ENCODE measurements around the gene MYO1E. TPM values are rescaled to one million over a fixed set of nuclear protein-coding genes. Genes with fewer than 3 reads are reported as not detected.
"Not testable (repeated sequence)": the region's sequence is repeated elsewhere in the genome, so short reads cannot be mapped to it uniquely, and the experiment has no call there.

The MYO1E gene
- total and polyA plus RNA-seq, 7 donors = 20.6 to 92.2 (median 32.1) TPM

- no peak overlapping the region for H3K4me3 ChIP-seq
- H3K27ac ChIP-seq = no peak overlapping the region
- H3K9me3 ChIP-seq = peaks cover 0 to 2% (median 0%) of the 10 kb centered on the region in 4 donors
- H3K4me1 ChIP-seq = no peaks in the 10 kb centered on the region
- no peak for DNase-seq
- no peaks in the 10 kb centered on the region for H3K27me3 ChIP-seq
- TF ChIP-seq, protein P1, sequence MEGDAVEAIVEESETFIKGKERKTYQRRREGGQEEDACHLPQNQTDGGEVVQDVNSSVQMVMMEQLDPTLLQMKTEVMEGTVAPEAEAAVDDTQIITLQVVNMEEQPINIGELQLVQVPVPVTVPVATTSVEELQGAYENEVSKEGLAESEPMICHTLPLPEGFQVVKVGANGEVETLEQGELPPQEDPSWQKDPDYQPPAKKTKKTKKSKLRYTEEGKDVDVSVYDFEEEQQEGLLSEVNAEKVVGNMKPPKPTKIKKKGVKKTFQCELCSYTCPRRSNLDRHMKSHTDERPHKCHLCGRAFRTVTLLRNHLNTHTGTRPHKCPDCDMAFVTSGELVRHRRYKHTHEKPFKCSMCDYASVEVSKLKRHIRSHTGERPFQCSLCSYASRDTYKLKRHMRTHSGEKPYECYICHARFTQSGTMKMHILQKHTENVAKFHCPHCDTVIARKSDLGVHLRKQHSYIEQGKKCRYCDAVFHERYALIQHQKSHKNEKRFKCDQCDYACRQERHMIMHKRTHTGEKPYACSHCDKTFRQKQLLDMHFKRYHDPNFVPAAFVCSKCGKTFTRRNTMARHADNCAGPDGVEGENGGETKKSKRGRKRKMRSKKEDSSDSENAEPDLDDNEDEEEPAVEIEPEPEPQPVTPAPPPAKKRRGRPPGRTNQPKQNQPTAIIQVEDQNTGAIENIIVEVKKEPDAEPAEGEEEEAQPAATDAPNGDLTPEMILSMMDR (IDR thresholded peaks at IDR 0.05) = no peak
- TF ChIP-seq EP300 (IDR thresholded peaks at IDR 0.05) (no peak), POLR2A (IDR thresholded peaks at IDR 0.05) (no peak), POLR2AphosphoS5 (IDR thresholded peaks at IDR 0.05) (no peak)
- intact Hi-C loops (cut with DNase I) = no loop called here
- peaks cover 7 to 24% (median 12%) of the 10 kb centered on the region in 4 donors for H3K36me3 ChIP-seq
- WGBS, 2 donors = 90 to 94% methylated on average over 16 of the region's 16 CpGs
These were observed 241.2 kb downstream of the MYO1E start for GRCh38 chr15:59131456-59131855.

GRCh38 chr15:59127255-59127654 is 245.4 kb downstream of the MYO1E start:
- H3K4me3 ChIP-seq; H3K27me3 ChIP-seq; H3K4me1 ChIP-seq; intact Hi-C loops (cut with DNase I); DNase-seq; H3K36me3 ChIP-seq; H3K27ac ChIP-seq; H3K9me3 ChIP-seq: not testable (repeated sequence)
- WGBS, 2 donors = 67 to 88% methylated on average over 1 of the region's 1 CpG

GRCh38 chr15:59125683-59126082 is 247.0 kb downstream of the MYO1E start:
- H3K4me3 ChIP-seq; H3K27ac ChIP-seq; DNase-seq; intact Hi-C loops (cut with DNase I); H3K9me3 ChIP-seq; H3K36me3 ChIP-seq; H3K27me3 ChIP-seq; H3K4me1 ChIP-seq: not testable (repeated sequence)
- 96 to 98% methylated on average over 4 of the region's 4 CpGs for WGBS, 2 donors

GRCh38 chr15:59124261-59124660 is 248.4 kb downstream of the MYO1E start:
- H3K4me3 ChIP-seq = no peak overlapping the region
- H3K9me3 ChIP-seq = peaks cover 0 to 2% (median 0%) of the 10 kb centered on the region in 4 donors
- no peaks in the 10 kb centered on the region for H3K36me3 ChIP-seq
- H3K27ac ChIP-seq = no peak overlapping the region
- intact Hi-C loops (cut with DNase I) = no loop called here
- H3K27me3 ChIP-seq = no peaks in the 10 kb centered on the region
- DNase-seq = no peak
- 23 to 74% methylated on average over 2 of the region's 2 CpGs for WGBS, 2 donors
- TF ChIP-seq, protein P1 (IDR thresholded peaks at IDR 0.05) = no peak
- TF ChIP-seq EP300 (IDR thresholded peaks at IDR 0.05) = no peak
- no peak for TF ChIP-seq POLR2AphosphoS5 (IDR thresholded peaks at IDR 0.05)
- no peak for TF ChIP-seq POLR2A (IDR thresholded peaks at IDR 0.05)
- H3K4me1 ChIP-seq = no peaks in the 10 kb centered on the region

DNA sequence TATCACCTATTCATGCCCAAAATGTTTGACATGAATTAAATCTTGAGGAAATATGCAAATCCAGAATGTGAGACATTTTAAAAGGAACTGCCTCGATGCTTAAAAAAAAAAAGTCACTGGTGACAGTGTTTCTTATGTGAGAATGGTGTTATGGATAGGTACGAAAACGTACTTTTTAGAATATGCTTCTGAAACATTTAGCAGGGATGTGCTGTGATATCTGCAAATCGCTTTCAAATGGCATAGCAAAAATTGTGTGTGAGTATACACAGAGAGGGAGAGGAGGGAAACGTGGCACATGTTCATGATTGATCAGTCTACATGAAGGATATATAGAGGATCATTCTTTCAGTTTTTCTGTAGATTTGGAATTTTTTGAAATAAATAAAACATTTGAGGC is 251.7 kb downstream of the MYO1E start:
- Histone ChIP-seq H3K27me3 (no peaks in the 10 kb centered on the region), H3K4me1 (no peaks in the 10 kb centered on the region), H3K36me3 (no peaks in the 10 kb centered on the region), H3K27ac (no peak overlapping the region), H3K9me3 (no peaks in the 10 kb centered on the region), H3K4me3 (no peak overlapping the region)
- no peak for DNase-seq
- WGBS, 2 donors = 95 to 96% methylated on average over 5 of the region's 5 CpGs
- TF ChIP-seq, protein P1 (IDR thresholded peaks at IDR 0.05) = no peak
- intact Hi-C loops (cut with DNase I) = no loop called here

GRCh38 chr15:59119625-59120024 is 253.0 kb downstream of the MYO1E start:
- intact Hi-C loops (cut with DNase I) = no loop called here
- TF ChIP-seq, protein P1 (IDR thresholded peaks at IDR 0.05) = no peak
- TF ChIP-seq EP300 (IDR thresholded peaks at IDR 0.05) (no peak), POLR2AphosphoS5 (IDR thresholded peaks at IDR 0.05) (no peak)
- no peaks in the 10 kb centered on the region for H3K4me1 ChIP-seq

More at GRCh38 chr15:59119625-59120024, 253.0 kb downstream of the MYO1E start:
- Histone ChIP-seq H3K27me3 (no peaks in the 10 kb centered on the region), H3K36me3 (no peaks in the 10 kb centered on the region), H3K9me3 (no peaks in the 10 kb centered on the region), H3K4me3 (no peak overlapping the region), H3K27ac (no peak overlapping the region)
- WGBS, 2 donors = 96% methylated on average over 5 of the region's 5 CpGs
- no peak for DNase-seq

Measured in sigmoid colon (tissue), 7 donors.